Muscle layer of colon (tissue), 2 donors: ENCODE data around the gene RIMKLB.

Source experiments
- H3K27ac ChIP-seq: one replicate; pipeline ENCODE4 v1.7.0; 2013; ENCODE audit warnings: low read depth, mild to moderate bottlenecking, low read length, moderate library complexity
- H3K27me3 ChIP-seq, 2 donors: one replicate each; pipeline ENCODE4 v1.7.0; 2013; ENCODE audit warnings: low read length in 2 of 2, mild to moderate bottlenecking in 2 of 2; ENCODE audit not compliant: insufficient read depth in 2 of 2, control insufficient read depth in 1 of 2
- H3K36me3 ChIP-seq: one replicate; pipeline ENCODE4 v1.7.0; 2013; ENCODE audit warnings: mild to moderate bottlenecking, low read length; ENCODE audit not compliant: insufficient read depth
- H3K4me1 ChIP-seq: one replicate; pipeline ENCODE4 v1.7.0; 2013; ENCODE audit warnings: mild to moderate bottlenecking, low read length; ENCODE audit not compliant: insufficient read depth
- H3K4me3 ChIP-seq, 2 donors: one replicate each; pipeline ENCODE4 v1.7.0; 2013; ENCODE audit warnings: low read length in 2 of 2, low read depth in 1 of 2, mild to moderate bottlenecking in 1 of 2, moderate library complexity in 1 of 2
- H3K9ac ChIP-seq: one replicate; pipeline ENCODE4 v1.7.0; 2013; ENCODE audit warnings: low read length
- H3K9me3 ChIP-seq: one replicate; pipeline ENCODE4 v1.7.0; 2013; ENCODE audit warnings: mild to moderate bottlenecking, low read length
- donor health status: abdominal sarcoma.
- donor health status: Adenocarcinoma of cecum.

RIMKLB gene

DNA sequence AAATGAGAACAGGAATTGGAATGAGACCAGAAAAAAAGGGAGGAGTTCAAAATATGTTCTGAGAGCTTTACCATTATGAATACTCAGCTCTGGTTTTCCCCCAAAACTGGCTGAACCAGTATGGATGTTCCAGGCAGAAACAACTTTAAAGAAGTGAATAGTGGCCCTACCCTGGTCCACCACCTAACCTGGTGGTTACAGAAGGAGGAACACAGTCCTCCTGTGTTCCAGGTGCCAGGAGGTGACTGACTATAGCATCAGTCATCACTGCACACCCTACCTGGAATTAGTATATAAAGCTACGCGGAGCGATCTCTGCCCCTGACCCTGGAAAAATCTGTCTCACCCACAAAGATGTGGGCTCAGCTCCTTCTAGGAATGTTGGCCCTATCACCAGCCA is 124.5 kb downstream of the RIMKLB start, which contains the start of gene A2ML1:
A2ML1 (plus strand) TSS at position 324 of the 400 bp plus-strand sequence; CDS start at position 355, 31 bp downstream.
- H3K36me3 ChIP-seq: no peaks in the 10 kb centered on the region
- no peaks in the 10 kb centered on the region for H3K9me3 ChIP-seq
- no peaks in the 10 kb centered on the region for H3K27me3 ChIP-seq
- no peak within 1 kb of the TSS for H3K27ac ChIP-seq
- H3K9ac ChIP-seq: no peak within 1 kb of the TSS
- H3K4me1 ChIP-seq: no peaks in the 10 kb centered on the region
- no peak within 1 kb of the TSS for H3K4me3 ChIP-seq

DNA sequence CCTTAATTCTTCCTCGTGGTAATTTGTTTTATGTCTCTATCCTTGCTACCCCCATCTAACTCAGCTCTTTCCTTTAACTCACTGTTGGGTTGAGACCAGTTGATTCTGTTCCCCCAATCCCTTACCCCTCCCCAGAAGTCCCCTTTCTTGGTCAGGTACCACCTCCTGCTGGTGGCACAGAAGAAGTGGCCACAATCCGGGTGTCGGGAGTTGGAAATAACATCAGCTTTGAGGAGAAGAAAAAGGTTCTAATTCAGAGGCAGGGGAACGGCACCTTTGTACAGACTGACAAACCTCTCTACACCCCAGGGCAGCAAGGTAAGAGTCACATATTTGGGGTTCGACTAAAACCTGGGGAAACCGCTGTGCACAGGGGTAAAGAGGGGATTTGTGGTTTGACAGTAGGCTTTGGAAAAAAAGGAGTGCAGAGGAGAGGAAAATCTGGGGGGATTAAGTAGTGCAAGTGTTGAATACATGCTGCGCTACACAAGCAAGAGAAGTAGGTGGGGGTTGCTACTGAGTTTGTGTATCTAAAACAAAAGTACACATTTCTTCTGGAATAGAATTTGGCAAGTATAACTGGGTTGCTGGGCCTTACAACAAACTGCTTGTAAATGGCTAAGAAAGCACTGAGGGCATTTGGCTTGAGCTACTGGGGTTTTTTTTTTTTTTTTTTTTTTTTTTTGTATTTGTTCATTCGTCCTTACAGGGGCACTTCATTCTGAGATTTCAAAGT is 125.9 kb downstream of the RIMKLB start:
- H3K9me3 ChIP-seq: no peaks in the 10 kb centered on the region
- H3K27me3 ChIP-seq: no peaks in the 10 kb centered on the region
- H3K4me3 ChIP-seq: no peak overlapping the region
- no peak overlapping the region for H3K27ac ChIP-seq
- H3K4me1 ChIP-seq: no peaks in the 10 kb centered on the region
- no peak overlapping the region for H3K9ac ChIP-seq
- no peaks in the 10 kb centered on the region for H3K36me3 ChIP-seq

DNA sequence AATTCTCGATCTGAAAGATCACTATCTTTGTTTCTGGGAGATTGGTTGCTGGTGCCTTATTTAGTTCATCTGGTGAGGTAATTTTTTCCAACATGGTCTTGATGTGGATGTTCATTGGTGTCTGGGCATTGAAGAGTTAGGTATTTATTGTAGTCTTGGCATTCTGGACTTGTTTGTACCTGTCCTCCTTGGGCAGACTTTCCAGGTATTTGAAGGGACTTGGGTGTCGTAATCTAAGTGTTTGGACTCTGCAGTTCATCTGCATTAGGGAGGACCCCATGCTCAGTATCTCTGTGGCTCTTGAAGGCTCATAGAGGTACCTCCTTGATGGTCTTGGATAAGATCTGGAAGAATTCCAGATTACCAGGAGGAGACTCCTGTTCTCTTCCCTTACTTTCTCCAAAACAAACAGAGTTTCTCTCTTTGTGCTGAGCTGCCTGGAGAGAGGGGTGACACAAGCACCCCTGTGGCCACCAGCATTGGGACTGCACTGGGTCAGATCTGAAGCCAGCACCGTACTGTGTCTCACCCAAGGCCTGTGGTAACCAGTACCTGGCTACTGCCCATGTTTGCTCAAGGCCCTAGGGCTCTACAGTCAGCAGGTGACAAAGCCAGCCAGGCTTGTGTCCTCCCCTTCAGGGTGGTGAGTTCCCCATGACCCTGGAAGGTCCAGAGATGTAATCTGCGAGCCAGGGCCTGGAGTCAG is 129.9 kb downstream of the RIMKLB start:
- Histone ChIP-seq H3K4me3 (no peak overlapping the region), H3K9ac (no peak overlapping the region), H3K27me3 (no peaks in the 10 kb centered on the region), H3K9me3 (no peaks in the 10 kb centered on the region), H3K4me1 (no peaks in the 10 kb centered on the region), H3K36me3 (no peaks in the 10 kb centered on the region), H3K27ac (no peak overlapping the region)

DNA sequence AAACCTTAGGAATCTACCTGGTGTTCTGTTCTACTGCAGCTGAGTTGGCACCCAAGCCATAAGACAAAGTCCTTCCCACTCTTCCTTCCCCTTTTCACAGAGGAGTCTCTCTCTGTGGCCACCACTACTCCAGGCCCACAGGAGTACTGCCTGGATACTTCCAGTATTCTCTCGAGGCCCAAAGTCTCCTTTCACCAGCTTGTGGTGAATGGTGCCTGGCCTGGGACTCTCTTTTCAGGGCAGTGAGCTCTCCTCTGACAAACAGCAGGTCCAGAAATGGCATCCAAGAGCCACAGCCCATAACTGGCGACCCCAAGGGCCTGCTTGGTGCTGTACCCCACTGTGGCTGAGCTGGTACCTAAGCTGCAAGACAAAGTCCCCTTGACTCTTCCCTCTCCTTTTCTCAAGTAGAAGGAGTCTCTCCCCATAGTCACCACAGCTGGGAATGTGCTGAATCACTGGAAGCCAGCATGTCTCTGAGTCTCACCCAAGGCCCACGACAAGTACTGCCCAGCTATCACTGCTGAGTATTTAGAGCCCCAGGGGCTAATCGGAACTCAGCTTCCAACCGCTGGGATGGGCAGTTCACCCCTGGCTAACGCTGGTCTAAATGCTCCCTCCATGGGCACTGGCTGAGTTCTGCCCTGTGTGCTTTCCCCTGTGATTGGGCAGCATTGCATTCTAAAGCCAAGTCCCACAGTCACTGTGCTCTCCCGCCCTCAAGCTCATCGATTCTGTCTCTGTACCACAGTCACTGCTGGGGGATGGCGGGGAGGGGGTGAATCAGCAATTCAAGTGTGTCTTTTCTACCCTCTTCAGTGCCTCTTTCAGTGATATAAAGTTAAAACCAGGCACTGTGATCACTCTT is 130.7 kb downstream of the RIMKLB start:
- H3K27me3 ChIP-seq: no peaks in the 10 kb centered on the region
- no peak overlapping the region for H3K27ac ChIP-seq
- H3K36me3 ChIP-seq: no peaks in the 10 kb centered on the region
- no peak overlapping the region for H3K4me3 ChIP-seq
- no peak overlapping the region for H3K9ac ChIP-seq
- H3K9me3 ChIP-seq: no peaks in the 10 kb centered on the region
- no peaks in the 10 kb centered on the region for H3K4me1 ChIP-seq

DNA sequence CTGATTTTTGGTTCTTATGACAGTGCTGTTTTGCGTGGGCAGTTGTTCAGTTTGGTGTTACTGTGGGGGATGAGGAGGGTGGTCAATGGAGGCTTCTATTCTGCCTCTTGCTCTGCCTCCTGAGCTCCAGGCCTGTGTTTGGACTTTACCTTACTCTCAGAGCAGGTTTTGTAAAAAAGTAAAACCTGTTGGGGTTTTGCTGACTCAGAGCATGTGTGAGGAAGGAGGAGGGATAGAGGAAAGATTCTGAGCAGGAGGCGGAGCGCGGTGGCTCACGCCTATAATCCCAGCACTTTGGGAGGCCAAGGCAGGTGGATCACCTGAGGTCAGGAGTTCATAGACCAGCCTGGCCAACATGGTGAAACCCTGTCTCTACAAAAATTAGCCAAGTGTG is 131.3 kb downstream of the RIMKLB start:
- no peaks in the 10 kb centered on the region for H3K27me3 ChIP-seq
- no peak overlapping the region for H3K9ac ChIP-seq
- no peak overlapping the region for H3K27ac ChIP-seq
- no peaks in the 10 kb centered on the region for H3K36me3 ChIP-seq
- no peaks in the 10 kb centered on the region for H3K4me1 ChIP-seq
- H3K4me3 ChIP-seq: no peak overlapping the region
- no peaks in the 10 kb centered on the region for H3K9me3 ChIP-seq

DNA sequence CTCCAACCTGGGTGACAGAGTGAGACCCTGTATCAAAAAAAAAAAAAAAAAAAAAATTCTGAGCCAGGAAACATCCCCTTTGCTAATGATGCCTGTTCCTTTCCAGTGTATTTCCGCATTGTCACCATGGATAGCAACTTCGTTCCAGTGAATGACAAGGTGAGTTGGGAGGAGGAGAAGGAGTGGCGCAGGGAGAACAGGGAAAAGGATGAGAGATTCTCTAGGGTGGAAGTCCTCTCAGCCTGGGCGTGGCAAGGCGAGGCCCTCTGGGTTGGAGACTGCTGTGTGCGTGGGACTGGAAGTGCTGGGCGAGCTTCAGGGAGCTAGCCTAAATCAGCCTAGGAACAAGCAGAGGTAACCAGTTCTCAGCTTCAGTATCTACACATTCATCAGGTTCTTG is 131.8 kb downstream of the RIMKLB start:
- H3K9me3 ChIP-seq: no peaks in the 10 kb centered on the region
- H3K36me3 ChIP-seq: no peaks in the 10 kb centered on the region
- no peak overlapping the region for H3K4me3 ChIP-seq
- no peaks in the 10 kb centered on the region for H3K27me3 ChIP-seq
- no peaks in the 10 kb centered on the region for H3K4me1 ChIP-seq
- H3K27ac ChIP-seq: no peak overlapping the region
- H3K9ac ChIP-seq: no peak overlapping the region

DNA sequence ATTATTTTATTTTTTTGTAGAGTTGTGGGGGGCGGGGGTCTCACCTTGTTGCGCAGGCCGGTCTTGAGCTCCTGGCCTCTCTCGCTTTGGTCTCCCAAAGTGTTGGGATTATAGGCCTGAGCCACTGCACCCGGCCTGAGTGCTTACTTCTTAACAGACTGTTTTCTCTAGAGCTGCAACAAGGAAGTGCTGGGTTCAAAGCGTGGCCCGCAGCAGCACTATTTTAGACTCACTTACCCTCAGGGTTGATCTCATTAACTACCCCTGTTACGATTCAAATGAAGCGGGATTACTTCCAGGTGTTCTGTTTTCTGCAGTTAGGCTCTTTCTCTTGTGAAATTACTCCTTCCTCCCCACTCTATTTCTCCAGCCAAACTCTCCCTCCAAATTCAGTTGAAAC is 133.3 kb downstream of the RIMKLB start:
- no peak overlapping the region for H3K27ac ChIP-seq
- no peaks in the 10 kb centered on the region for H3K4me1 ChIP-seq
- no peak overlapping the region for H3K4me3 ChIP-seq
- no peaks in the 10 kb centered on the region for H3K27me3 ChIP-seq
- H3K9me3 ChIP-seq: no peaks in the 10 kb centered on the region
- no peak overlapping the region for H3K9ac ChIP-seq
- H3K36me3 ChIP-seq: no peaks in the 10 kb centered on the region

DNA sequence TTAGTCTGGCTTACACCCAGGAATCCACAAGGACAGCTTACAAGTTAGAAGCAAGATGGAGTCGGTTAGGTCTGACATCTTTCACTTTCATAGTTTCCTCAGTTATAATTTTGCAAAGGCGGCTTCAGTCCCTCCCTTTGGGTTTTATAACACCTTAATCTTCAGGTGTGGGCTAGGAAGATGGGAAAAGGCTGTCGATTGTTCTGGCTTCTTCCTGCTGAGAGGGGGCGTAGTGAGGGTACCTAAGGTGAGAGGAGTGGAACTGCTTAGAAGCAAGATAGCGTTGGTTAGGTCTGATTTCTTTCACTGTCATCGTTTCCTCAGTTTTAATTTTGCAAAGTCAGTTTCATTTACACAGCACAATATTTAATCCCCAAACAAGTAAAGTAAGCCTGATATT is 134.7 kb downstream of the RIMKLB start:
- no peaks in the 10 kb centered on the region for H3K36me3 ChIP-seq
- no peak overlapping the region for H3K27ac ChIP-seq
- no peaks in the 10 kb centered on the region for H3K4me1 ChIP-seq
- no peaks in the 10 kb centered on the region for H3K9me3 ChIP-seq
- no peak overlapping the region for H3K4me3 ChIP-seq
- no peak overlapping the region for H3K9ac ChIP-seq
- no peaks in the 10 kb centered on the region for H3K27me3 ChIP-seq
